HepG2 (cell line): Measurements from ENCODE around the gene NHSL1. TPM values are rescaled to one million over a fixed set of nuclear protein-coding genes. Genes with fewer than 3 reads are reported as not detected.

Source experiments
- ATAC-seq: fragments of 200-7000 bp; cut with Tn5 transposase; 3 replicates; pipeline ENCODE4 v1.9.1; 2020; ENCODE audit warnings: mild to moderate bottlenecking, moderate library complexity
- BruUV-seq: library from RNA; stranded (reverse); fragments of 400-500 nt; replicated peaks from 2 replicates; lab custom pipeline; 2021; lab: Mats Ljungman, UMichigan
- CTCF ChIA-PET: fragments of 300-600 bp; formaldehyde crosslinking; extraction: SDS; loops from one replicate; lab custom pipeline; 2021; ENCODE audit warnings: low total read pairs, inconsistent platforms, low intra/inter-chr PET ratio; lab: Yijun Ruan, JAX
- POLR2A ChIA-PET: fragments of 350-600 bp; sonication (Branson Sonifier 250); formaldehyde crosslinking; loops from one replicate; lab custom pipeline; 2020; ENCODE audit warnings: antibody characterized with exemption, inconsistent platforms; lab: Yijun Ruan, JAX
- DNase-seq: peaks from one replicate; pipeline ENCODE4 v3.0.0-alpha.2; 2015; ENCODE audit warnings: low spot score
- FAIRE-seq: peaks from 3 replicates; lab custom pipeline; 2011; peaks lifted over from hg19 to GRCh38; lab: Jason Lieb, UNC
- H2AFZ ChIP-seq: one replicate; pipeline ENCODE4 v1.6.1; 2011; ENCODE audit warnings: low read length, inconsistent platforms
- H3K27ac ChIP-seq: fragments of 300-600 bp; 3 replicates; pipeline ENCODE4 v1.8.0; 2011; ENCODE audit warnings: mixed run types, mild to moderate bottlenecking, mixed read lengths, low read length, inconsistent platforms; ENCODE audit not compliant: insufficient read depth; ENCODE audit errors: extremely low read length
- H3K27me3 ChIP-seq, 2 experiments: fragments of 200-600 bp in 1 of 2; 2 replicates in 1 of 2; 3 replicates in 1 of 2; pipeline versions ENCODE4 v1.6.0 to v1.8.0; 2011; ENCODE audit warnings: low read length in 2 of 2, mild to moderate bottlenecking in 2 of 2, moderate library complexity in 2 of 2, inconsistent platforms in 1 of 2; ENCODE audit not compliant: insufficient read depth in 2 of 2, control insufficient read depth in 1 of 2
- H3K36me3 ChIP-seq, 2 experiments: fragments of 200-600 bp in 1 of 2; replicated peaks in 1 of 2; 2 replicates in 1 of 2; 3 replicates in 1 of 2; pipeline versions ENCODE4 v1.5.1 to v1.8.0; 2011; ENCODE audit warnings: low read length in 2 of 2, inconsistent platforms in 1 of 2; ENCODE audit not compliant: insufficient read depth in 2 of 2, control insufficient read depth in 1 of 2
- H3K4me1 ChIP-seq: 2 replicates; pipeline ENCODE4 v1.5.1; 2012; ENCODE audit warnings: low read length, inconsistent platforms; ENCODE audit not compliant: insufficient read depth
- H3K4me2 ChIP-seq: 2 replicates; pipeline ENCODE4 v1.6.0; 2011; ENCODE audit warnings: low read depth, low read length, inconsistent platforms
- H3K4me3 ChIP-seq, 3 experiments: fragments of 200-600 bp in 1 of 3; sonication (generic), shearing (Covaris generic) in 1 of 3; replicated peaks in 1 of 3; 2 replicates each; pipeline ENCODE4 v1.5.1; 2011 to 2016; ENCODE audit warnings: low read length in 3 of 3, inconsistent platforms in 2 of 3, low read depth in 2 of 3, mild to moderate bottlenecking in 2 of 3, control low read depth in 1 of 3, mixed read lengths in 1 of 3; ENCODE audit not compliant: insufficient read depth in 1 of 3
- H3K79me2 ChIP-seq: one replicate; pipeline ENCODE4 v1.6.1; 2011; ENCODE audit warnings: low read length, inconsistent platforms; ENCODE audit not compliant: insufficient read depth
- H3K9ac ChIP-seq: 2 replicates; pipeline ENCODE4 v1.6.0; 2011; ENCODE audit warnings: mild to moderate bottlenecking, low read depth, low read length, inconsistent platforms; ENCODE audit not compliant: insufficient read depth
- H3K9me3 ChIP-seq: 2 replicates; pipeline ENCODE4 v1.5.1; 2012; ENCODE audit warnings: mild to moderate bottlenecking, low read length
- H4K20me1 ChIP-seq: 2 replicates; pipeline ENCODE4 v1.6.0; 2011; ENCODE audit warnings: inconsistent platforms, mild to moderate bottlenecking, low read length, moderate library complexity; ENCODE audit not compliant: insufficient read depth
- CEBPB ChIP-seq: IDR thresholded peaks from 2 replicates; pipeline ENCODE4 v1.6.1; 2011; ENCODE audit warnings: low read depth, low read length, improper control_type of control experiment, borderline replicate concordance
- GPN1 ChIP-seq: sonication (generic); formaldehyde crosslinking; IDR thresholded peaks from 2 replicates; pipeline ENCODE4 v1.5.1; 2020; ENCODE audit warnings: missing genetic modification reagents, borderline replicate concordance
- MTA1 ChIP-seq: sonication (generic); formaldehyde crosslinking; IDR thresholded peaks from 2 replicates; pipeline ENCODE4 v1.4.0; 2020; ENCODE audit warnings: missing genetic modification reagents, mild to moderate bottlenecking, borderline replicate concordance
- ZNF121 ChIP-seq: sonication (generic); formaldehyde crosslinking; IDR thresholded peaks from 2 replicates; pipeline ENCODE4 v1.5.0; 2020; ENCODE audit warnings: mild to moderate bottlenecking, missing genetic modification reagents
- ZNF484 ChIP-seq: sonication (generic); formaldehyde crosslinking; IDR thresholded peaks from 2 replicates; pipeline ENCODE4 v1.5.1; 2020; ENCODE audit warnings: mild to moderate bottlenecking, low read depth, missing genetic modification reagents, borderline replicate concordance
- in situ Hi-C: cut with HindIII; loops from 2 replicates; pipeline ENCODE4 v1.10.0; 2017; ENCODE audit warnings: low pct_unique_long_range_greater_than_20kb; ENCODE audit not compliant: extremely low pct_ligation_motif_present
- intact Hi-C: fragments of 100-400 bp; cut with micrococcal nuclease; formaldehyde crosslinking; loops from one replicate; pipeline ENCODE4 v1.10.0; 2022; ENCODE audit not compliant: unreplicated experiment
- polyA plus RNA-seq, 8 experiments: library from polyadenylated mRNA; depleted of rRNA in 3 of 8; stranded (reverse) in 7 of 8; unstranded in 1 of 8; fragments of >200 nt; fragmentation: Illumina TruSeq in 4 of 8; extraction: Trizol in 4 of 8; gene quantifications; 2 replicates each; pipeline versions ENCODE4 v1.2.1 to v1.2.3, GENCODE V29; 2011 to 2016; ENCODE audit warnings: low read depth in 4 of 8, missing spikeins in 1 of 8, mixed read lengths in 1 of 8; ENCODE audit not compliant: insufficient read depth in 1 of 8
- total RNA-seq, 5 experiments: library from RNA; depleted of rRNA; stranded (reverse); fragments of >200 nt; fragmentation: Illumina TruSeq; extraction: Trizol; gene quantifications; 2 replicates each; pipeline ENCODE4 v1.2.3, GENCODE V29; 2016; ENCODE audit warnings: low read depth in 1 of 5
- TF ChIP-seq, protein P1 (sequence below): sonication (generic); formaldehyde crosslinking; IDR thresholded peaks from 2 replicates; pipeline ENCODE4 v1.5.1; 2020; ENCODE audit warnings: mild to moderate bottlenecking, missing genetic modification reagents

NHSL1 gene
- total and polyA plus RNA-seq, 2 of the 13 experiments (the other 11 are each of a cell fraction or from before 2014, with no cell fraction given): 24.9 to 53.6 TPM

DNA sequence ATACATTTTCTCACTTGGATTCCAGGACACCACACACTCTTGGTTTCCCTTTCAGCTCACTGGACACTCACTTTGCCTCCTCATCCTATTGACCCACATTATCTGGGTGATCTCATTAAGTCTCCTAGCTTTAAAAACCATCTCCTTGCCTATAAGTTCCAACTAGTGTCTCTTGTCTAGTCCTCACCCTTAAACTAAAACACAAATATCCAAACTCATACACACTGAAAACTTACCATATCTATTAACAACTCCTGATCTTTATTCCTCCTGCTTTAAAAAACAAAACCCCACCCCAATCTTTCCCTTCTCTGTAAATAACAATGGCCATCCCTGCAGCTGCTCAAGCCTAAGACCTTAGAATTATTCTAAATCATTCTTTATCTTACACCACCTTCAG, 125.1 kb downstream of the NHSL1 start:
- FAIRE-seq (no peak), ATAC-seq (no peak), DNase-seq (no peak)
- Histone ChIP-seq H4K20me1 (no peaks in the 10 kb centered on the region), H3K36me3 (no peaks in the 10 kb centered on the region), H2AFZ (no peak overlapping the region), H3K9ac (no peak overlapping the region), H3K4me3 (no peak overlapping the region), H3K27me3 (no peaks in the 10 kb centered on the region), H3K27ac (no peak overlapping the region), H3K4me2 (no peak overlapping the region), H3K79me2 (no peaks in the 10 kb centered on the region), H3K9me3 (no peaks in the 10 kb centered on the region), H3K4me1 (peaks cover 12% of the 10 kb centered on the region)
- ChIA-PET POLR2A (no interaction called here), CTCF (no interaction called here)
- BruUV-seq: no TSS peak
- intact Hi-C loops (no loop called here), in situ Hi-C loops (no loop called here)
- TF ChIP-seq MTA1 (CRISPR knock-in tag): no peak
- TF ChIP-seq CEBPB: no peak
- TF ChIP-seq ZNF484: no peak
- TF ChIP-seq GPN1 (CRISPR knock-in tag): no peak

DNA sequence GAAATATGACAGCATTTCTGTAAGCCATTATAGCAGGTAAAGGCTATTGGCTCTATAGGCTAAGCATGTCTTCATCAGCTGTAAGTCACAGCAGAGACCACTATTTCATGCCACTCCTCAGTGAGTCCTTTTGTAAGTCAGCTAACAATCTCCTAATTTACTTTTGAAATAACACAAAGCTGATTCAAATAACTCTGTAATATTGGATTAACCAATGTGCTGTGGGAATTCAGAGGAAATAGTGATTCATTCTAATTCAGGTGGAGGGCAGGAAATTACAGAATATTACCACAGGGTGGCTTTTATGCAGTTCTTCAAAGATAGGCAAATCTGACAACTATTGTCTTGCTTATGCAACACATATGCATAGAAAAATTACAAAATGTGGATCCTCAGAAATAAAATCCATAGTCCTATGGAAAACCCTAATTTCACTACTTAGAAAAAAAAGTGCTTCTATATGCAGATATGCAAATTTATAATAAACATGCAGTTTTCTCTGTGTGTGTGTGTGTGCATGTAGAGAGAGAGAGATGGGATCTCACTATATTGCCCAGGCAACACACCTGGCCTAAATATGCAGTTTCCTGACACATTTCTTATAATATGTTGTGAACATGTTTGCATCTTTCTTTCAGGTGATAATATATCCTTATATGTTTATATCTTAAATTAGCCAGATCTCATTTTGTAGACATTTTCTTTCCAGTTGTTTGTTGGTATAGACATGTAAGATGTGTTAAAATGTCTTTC, 126.4 kb downstream of the NHSL1 start:
- Histone ChIP-seq H3K4me1 (peaks cover 12% of the 10 kb centered on the region), H3K36me3 (no peaks in the 10 kb centered on the region), H4K20me1 (no peaks in the 10 kb centered on the region), H3K4me2 (no peak overlapping the region), H3K79me2 (no peaks in the 10 kb centered on the region), H3K27me3 (no peaks in the 10 kb centered on the region), H3K9me3 (no peaks in the 10 kb centered on the region)
- in situ Hi-C loops: no loop called here
- CTCF ChIA-PET: no interaction called here
- ATAC-seq (no peak), DNase-seq (no peak), FAIRE-seq (peak; percentile 46)
- TF ChIP-seq ZNF121 (CRISPR knock-in tag): 0 out of 2 replicates have a peak, but pooled peaks have one; percentile 36
- TF ChIP-seq, protein P1, sequence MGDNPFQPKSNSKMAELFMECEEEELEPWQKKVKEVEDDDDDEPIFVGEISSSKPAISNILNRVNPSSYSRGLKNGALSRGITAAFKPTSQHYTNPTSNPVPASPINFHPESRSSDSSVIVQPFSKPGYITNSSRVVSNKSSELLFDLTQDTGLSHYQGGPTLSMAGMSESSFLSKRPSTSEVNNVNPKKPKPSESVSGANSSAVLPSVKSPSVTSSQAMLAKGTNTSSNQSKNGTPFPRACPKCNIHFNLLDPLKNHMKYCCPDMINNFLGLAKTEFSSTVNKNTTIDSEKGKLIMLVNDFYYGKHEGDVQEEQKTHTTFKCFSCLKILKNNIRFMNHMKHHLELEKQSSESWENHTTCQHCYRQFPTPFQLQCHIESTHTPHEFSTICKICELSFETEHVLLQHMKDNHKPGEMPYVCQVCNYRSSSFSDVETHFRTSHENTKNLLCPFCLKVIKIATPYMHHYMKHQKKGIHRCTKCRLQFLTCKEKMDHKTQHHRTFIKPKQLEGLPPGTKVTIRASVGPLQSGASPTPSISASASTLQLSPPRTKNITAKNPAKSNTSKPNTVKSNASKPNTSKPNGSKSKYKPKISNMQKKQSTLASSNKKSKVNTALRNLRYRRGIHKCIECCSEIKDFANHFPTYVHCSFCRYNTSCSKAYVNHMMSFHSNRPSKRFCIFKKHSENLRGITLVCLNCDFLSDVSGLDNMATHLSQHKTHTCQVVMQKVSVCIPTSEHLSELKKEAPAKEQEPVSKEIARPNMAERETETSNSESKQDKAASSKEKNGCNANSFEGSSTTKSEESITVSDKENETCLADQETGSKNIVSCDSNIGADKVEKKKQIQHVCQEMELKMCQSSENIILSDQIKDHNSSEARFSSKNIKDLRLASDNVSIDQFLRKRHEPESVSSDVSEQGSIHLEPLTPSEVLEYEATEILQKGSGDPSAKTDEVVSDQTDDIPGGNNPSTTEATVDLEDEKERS: no peak
- TF ChIP-seq, all 625 proteins: peak for 1
- Histone ChIP-seq H2AFZ (no peak overlapping the region), H3K27ac (no peak overlapping the region), H3K4me3 (no peak overlapping the region), H3K9ac (no peak overlapping the region)
- BruUV-seq: no TSS peak
- POLR2A ChIA-PET: no interaction called here
- intact Hi-C loops: no loop called here
